DOHH2 (cell line): ENCODE measurements around the gene TNFRSF4.

Experiments used
- H3F3A ChIP-seq: fragments of 200-600 bp; sonication (generic), shearing (Covaris generic); 2 replicates; pipeline ENCODE4 v1.6.0; 2016; ENCODE audit warnings: antibody characterized with exemption, mild to moderate bottlenecking; ENCODE audit not compliant: control insufficient read depth, insufficient read depth
- H3K27ac ChIP-seq: fragments of 200-600 bp; sonication (generic); 2 replicates; pipeline ENCODE4 v1.5.1; 2014; ENCODE audit warnings: low read depth, mild to moderate bottlenecking, low read length, moderate library complexity
- H3K27me3 ChIP-seq: fragments of 200-600 bp; sonication (generic); 2 replicates; pipeline ENCODE4 v1.6.1; 2014; ENCODE audit warnings: mild to moderate bottlenecking, low read length, mixed read lengths; ENCODE audit not compliant: control insufficient read depth
- H3K36me3 ChIP-seq: fragments of 200-600 bp; sonication (generic); 2 replicates; pipeline ENCODE4 v1.6.1; 2014; ENCODE audit warnings: mild to moderate bottlenecking, low read length, moderate library complexity, mixed read lengths; ENCODE audit not compliant: control insufficient read depth
- H3K4me1 ChIP-seq: fragments of 200-600 bp; sonication (generic); 2 replicates; pipeline ENCODE4 v1.6.1; 2014; ENCODE audit warnings: mild to moderate bottlenecking, low read length, mixed read lengths; ENCODE audit not compliant: control insufficient read depth
- H3K4me2 ChIP-seq: fragments of 200-600 bp; sonication (generic); 2 replicates; pipeline ENCODE4 v1.6.0; 2014; ENCODE audit warnings: mild to moderate bottlenecking, low read length, moderate library complexity
- H3K4me3 ChIP-seq: fragments of 200-600 bp; sonication (generic); 2 replicates; pipeline ENCODE4 v1.5.1; 2014; ENCODE audit warnings: mild to moderate bottlenecking, low read length, mixed read lengths
- H3K79me2 ChIP-seq: fragments of 200-600 bp; sonication (generic); 2 replicates; pipeline ENCODE4 v1.6.1; 2014; ENCODE audit warnings: mild to moderate bottlenecking, low read length, mixed read lengths; ENCODE audit not compliant: control insufficient read depth
- H3K9me2 ChIP-seq: fragments of 200-600 bp; sonication (generic); replicated peaks from 2 replicates; pipeline ENCODE4 v1.6.1; 2014; ENCODE audit warnings: mild to moderate bottlenecking, low read length, mixed read lengths; ENCODE audit not compliant: control insufficient read depth
- H3K9me3 ChIP-seq: fragments of 200-600 bp; sonication (generic); 2 replicates; pipeline ENCODE4 v1.6.1; 2014; ENCODE audit warnings: antibody characterized with exemption, low read length, mixed read lengths; ENCODE audit not compliant: control insufficient read depth, insufficient read depth
- H4K20me1 ChIP-seq: fragments of 200-600 bp; sonication (generic); 2 replicates; pipeline ENCODE4 v1.6.0; 2014; ENCODE audit warnings: low read depth, mild to moderate bottlenecking, antibody characterized with exemption, low read length, moderate library complexity; ENCODE audit not compliant: control insufficient read depth, insufficient read depth
- CTCF ChIP-seq: fragments of 200-600 bp; sonication (generic); IDR thresholded peaks from one replicate; pipeline ENCODE4 v1.5.1; 2014; ENCODE audit warnings: antibody characterized with exemption, mild to moderate bottlenecking, low read depth, low read length; ENCODE audit not compliant: poor library complexity, severe bottlenecking
- EZH2phosphoT487 ChIP-seq: fragments of 200-600 bp; sonication (generic); IDR thresholded peaks from 2 replicates; pipeline ENCODE4 v1.6.1; 2017; ENCODE audit warnings: borderline replicate concordance, mild to moderate bottlenecking, antibody characterized with exemption, low read length, moderate library complexity, mixed read lengths

The TNFRSF4 gene

GRCh38 chr1:1238702-1239178 lies 24.8 kb upstream of the TNFRSF4 start:
- Histone ChIP-seq H3K4me1 (peaks cover 5% of the 10 kb centered on the region; the same call in 1 of the 2 replicates), H3K4me3 (no peak overlapping the region), H3K4me2 (no peak overlapping the region), H3K27me3 (peaks cover 11% of the 10 kb centered on the region), H3K9me3 (no peaks in the 10 kb centered on the region), H3K9me2 (no peaks in the 10 kb centered on the region), H4K20me1 (no peaks in the 10 kb centered on the region), H3F3A (no peaks in the 10 kb centered on the region), H3K36me3 (peaks cover 13% of the 10 kb centered on the region), H3K79me2 (peaks cover 19% of the 10 kb centered on the region), H3K27ac (no peak overlapping the region)
- no peak for TF ChIP-seq CTCF
- no peak for TF ChIP-seq EZH2phosphoT487

GRCh38 chr1:1237874-1238701 lies 24.1 kb upstream of the TNFRSF4 start:
- TF ChIP-seq EZH2phosphoT487 (no peak), CTCF (no peak)
- Histone ChIP-seq H3K4me3 (no peak overlapping the region), H3K4me2 (no peak overlapping the region)

GRCh38 chr1:1236945-1237873 lies 23.3 kb upstream of the TNFRSF4 start:
- Histone ChIP-seq H3K4me3 (no peak overlapping the region), H4K20me1 (no peaks in the 10 kb centered on the region), H3K27ac (no peak overlapping the region), H3K4me1 (peaks cover 16% of the 10 kb centered on the region), H3K9me3 (no peaks in the 10 kb centered on the region), H3F3A (no peaks in the 10 kb centered on the region), H3K79me2 (peaks cover 33% of the 10 kb centered on the region), H3K36me3 (peaks cover 16% of the 10 kb centered on the region), H3K4me2 (no peak overlapping the region), H3K27me3 (peaks cover 11% of the 10 kb centered on the region), H3K9me2 (no peaks in the 10 kb centered on the region)
- no peak for TF ChIP-seq EZH2phosphoT487
- TF ChIP-seq CTCF = no peak

More at GRCh38 chr1:1237874-1238701, 24.1 kb upstream of the TNFRSF4 start:
- Histone ChIP-seq H3K79me2 (peaks cover 25% of the 10 kb centered on the region), H3K4me1 (peaks cover 11% of the 10 kb centered on the region), H3K36me3 (peaks cover 16% of the 10 kb centered on the region), H3K27ac (no peak overlapping the region), H3K9me3 (no peaks in the 10 kb centered on the region), H3F3A (no peaks in the 10 kb centered on the region), H3K9me2 (no peaks in the 10 kb centered on the region), H3K27me3 (peaks cover 11% of the 10 kb centered on the region), H4K20me1 (no peaks in the 10 kb centered on the region)
